ELF-1 (cell line): ENCODE measurements around the gene LMTK2.

ENCODE experiments used
- DNase-seq: peaks from one replicate; pipeline ENCODE4 v3.0.0-alpha.2; 2016; ENCODE audit warnings: low read depth, low spot score

LMTK2 gene

GRCh38 chr7:98175260-98175940 lies 68.7 kb downstream of the LMTK2 start:
- DNase-seq, result no peak

- no peak for DNase-seq
Measured at GRCh38 chr7:98177553-98177952, 70.9 kb downstream of the LMTK2 start.

- no peak for DNase-seq
Measured at GRCh38 chr7:98178321-98178720, 71.7 kb downstream of the LMTK2 start.

- DNase-seq, result no peak
Measured at GRCh38 chr7:98178762-98179490, 72.3 kb downstream of the LMTK2 start.

GRCh38 chr7:98180751-98181150 lies 74.1 kb downstream of the LMTK2 start:
- no peak for DNase-seq

- DNase-seq, result no peak
Measured at GRCh38 chr7:98185101-98185500, 78.4 kb downstream of the LMTK2 start.

GRCh38 chr7:98186452-98187137 lies 79.9 kb downstream of the LMTK2 start:
- no peak for DNase-seq

- DNase-seq, result no peak
Measured at GRCh38 chr7:98187138-98187502, 80.5 kb downstream of the LMTK2 start.

GRCh38 chr7:98189559-98189958 lies 82.9 kb downstream of the LMTK2 start:
- DNase-seq, result no peak

- DNase-seq, result no peak
Measured at GRCh38 chr7:98191668-98192431, 85.2 kb downstream of the LMTK2 start.

GRCh38 chr7:98192781-98193457 lies 86.3 kb downstream of the LMTK2 start:
- DNase-seq, result no peak

- DNase-seq, result no peak
Measured at GRCh38 chr7:98193474-98194180, 87.0 kb downstream of the LMTK2 start.

- no peak for DNase-seq
Measured at GRCh38 chr7:98194186-98194585, 87.5 kb downstream of the LMTK2 start.

GRCh38 chr7:98194672-98195457 lies 88.2 kb downstream of the LMTK2 start:
- DNase-seq, result no peak

- no peak for DNase-seq
Measured at GRCh38 chr7:98196706-98197605, 90.3 kb downstream of the LMTK2 start.

GRCh38 chr7:98199131-98199530 lies 92.5 kb downstream of the LMTK2 start:
- no peak for DNase-seq

- DNase-seq, result no peak
Measured at GRCh38 chr7:98200364-98200763, 93.7 kb downstream of the LMTK2 start.

- DNase-seq, result no peak
Measured at GRCh38 chr7:98202367-98203195, 95.9 kb downstream of the LMTK2 start.
